GM23248 (cell line): ENCODE measurements around the gene SOX6.

ENCODE experiments used
- EZH2 ChIP-seq: fragments of 200-600 bp; sonication (generic); IDR thresholded peaks from 2 replicates; pipeline ENCODE4 v1.6.1; 2018; ENCODE audit warnings: antibody characterized with exemption, mild to moderate bottlenecking; ENCODE audit not compliant: insufficient read depth, poor library complexity, severe bottlenecking
- EZH2phosphoT487 ChIP-seq: fragments of 200-600 bp; sonication (generic); IDR thresholded peaks from 2 replicates; pipeline ENCODE4 v1.6.1; 2018; ENCODE audit warnings: antibody characterized with exemption, moderate library complexity, mild to moderate bottlenecking, low read depth; ENCODE audit not compliant: insufficient read depth

DNA sequence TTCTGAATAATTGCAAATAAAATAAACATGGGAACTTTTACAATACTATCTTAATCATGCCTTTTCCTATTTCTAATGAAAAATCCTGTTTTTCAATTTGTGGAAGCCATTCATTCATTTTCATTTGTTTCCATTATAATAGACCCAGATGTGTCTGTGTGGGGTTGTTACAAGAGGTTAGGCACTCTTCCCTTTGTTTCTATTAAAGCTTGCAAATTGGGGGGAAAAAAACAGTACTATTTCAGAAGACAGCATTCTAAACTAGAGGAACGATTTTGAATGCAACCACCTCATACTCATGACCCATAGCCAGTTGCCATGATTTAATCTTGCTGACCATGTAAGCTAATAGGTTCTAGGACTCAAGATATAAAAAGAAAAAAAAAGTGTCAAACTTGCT lies 175.5 kb downstream of the SOX6 start:
- no peak for TF ChIP-seq EZH2
- TF ChIP-seq EZH2phosphoT487: no peak
